Psoas muscle (tissue), 8 donors: ENCODE results near the gene INHA. TPM values are rescaled to one million over a fixed set of nuclear protein-coding genes. Genes with fewer than 3 reads are reported as not detected.

ENCODE experiments used
- ATAC-seq, 4 donors: fragments of 200-7000 bp; cut with Tn5 transposase; one replicate each; pipeline ENCODE4 v1.9.1; 2020; ENCODE audit warnings: moderate library complexity in 3 of 4, mild to moderate bottlenecking in 2 of 4
- DNase-seq, 2 donors: peaks; one replicate each; pipeline ENCODE4 v3.0.0-alpha.2; 2020
- H3K27ac ChIP-seq: fragments of 200-600 bp; one replicate; pipeline ENCODE4 v1.8.0; 2022
- H3K27me3 ChIP-seq, 3 donors: fragments of 200-600 bp in 1 of 3; one replicate each; pipeline versions ENCODE4 v1.6.1 to v1.8.0; 2013 to 2022; ENCODE audit warnings: low read length in 2 of 3, mild to moderate bottlenecking in 2 of 3, moderate library complexity in 1 of 3; ENCODE audit not compliant: insufficient read depth in 3 of 3
- H3K36me3 ChIP-seq, 2 donors: fragments of 200-600 bp in 1 of 2; one replicate each; pipeline versions ENCODE4 v1.6.1 to v1.8.0; 2013 to 2022; ENCODE audit warnings: low read depth in 1 of 2, mild to moderate bottlenecking in 1 of 2, moderate library complexity in 1 of 2; ENCODE audit not compliant: insufficient read depth in 1 of 2
- H3K4me1 ChIP-seq: fragments of 200-600 bp; one replicate; pipeline ENCODE4 v1.8.0; 2022
- H3K4me3 ChIP-seq: fragments of 200-600 bp; one replicate; pipeline ENCODE4 v1.8.0; 2022; ENCODE audit warnings: mild to moderate bottlenecking
- H3K9me3 ChIP-seq: fragments of 200-600 bp; one replicate; pipeline ENCODE4 v1.8.0; 2022
- CTCF ChIP-seq: fragments of 200-600 bp; IDR thresholded peaks from one replicate; pipeline ENCODE4 v1.8.0; 2022; ENCODE audit warnings: antibody characterized with exemption
- WGBS, 3 donors: extraction: QIAGEN DNeasy Blood & Tissue Kit; methylation state at CpG; one replicate each; pipeline versions ENCODE4 v1.1.6 to v1.1.7; 2013; 5-methylcytosine and 5-hydroxymethylcytosine counted together
- intact Hi-C, 2 donors: fragments of 100-400 bp; cut with DNase I; formaldehyde crosslinking; loops; one replicate each; pipeline versions ENCODE4 v1.11.0 to v1.14.2; 2022
- polyA plus RNA-seq, 3 donors: library from polyadenylated mRNA; stranded (reverse); fragments of 200-250 nt; gene quantifications; one replicate each; pipeline ENCODE4 v1.2.3, GENCODE V29; 2013
- total RNA-seq, 4 donors: library from RNA; stranded (reverse); fragmentation: NEBNext Ultra II Directional in 2 of 4; extraction: Animal tissue kit (Norgen Biotek cat#: 25700) in 2 of 4; gene quantifications; one replicate each; pipeline versions ENCODE4 v1.2.1 to v1.2.4, GENCODE V29; 2021 to 2023
- donor health status: healthy with polysubstance abuse.
- donor health status: DM: no; HTN: no; CAD: no; lungs with moderate emphysema.
- donor health status: Bipolar disorder and iron deficiency.
- donor health status: healthy.
- donor health status: DM: yes; HTN: yes; CAD: no.
- donor health status: DM: no; HTN: no; CAD: no.
- donor health status: DM: no; HTN: no; CAD: no.
- donor health status: DM: yes; HTN: yes; CAD: no.

Gene INHA
- total and polyA plus RNA-seq, 7 donors: 0.10 to 1.2 (median 0.23) TPM; not detected in 2

- intact Hi-C loops: no loop called here
- no peak for TF ChIP-seq CTCF
- Histone ChIP-seq H3K9me3 (no peaks in the 10 kb centered on the region), H3K36me3 (peaks cover 0 to 82% of the 10 kb centered on the region in 2 donors), H3K27me3 (no peaks in the 10 kb centered on the region), H3K27ac (no peak overlapping the region), H3K4me1 (no peaks in the 10 kb centered on the region), H3K4me3 (no peak overlapping the region)
- 91 to 95% (median 91%) methylated on average over 20 of the region's 20 CpGs for WGBS, 3 donors
- ATAC-seq (no peak), DNase-seq (peak in 1 of 2 donors; percentile 36)
These were observed 12.8 kb upstream of the INHA start for GRCh38 chr2:219559156-219559915.

GRCh38 chr2:219560037-219560892 is 11.8 kb upstream of the INHA start:
- Histone ChIP-seq H3K4me3 (no peak overlapping the region), H3K27ac (no peak overlapping the region), H3K36me3 (peaks cover 0 to 91% of the 10 kb centered on the region in 2 donors), H3K27me3 (no peaks in the 10 kb centered on the region), H3K9me3 (no peaks in the 10 kb centered on the region), H3K4me1 (no peaks in the 10 kb centered on the region)
- ATAC-seq (peak in 1 of 4 donors; percentile 60), DNase-seq (peak in 1 of 2 donors; percentile 32)
- WGBS, 3 donors: 40 to 44% (median 41%) methylated on average over 8 of the region's 8 CpGs
- TF ChIP-seq CTCF: peak; percentile 60
- intact Hi-C loops: no loop called here

GRCh38 chr2:219560893-219561178 is 11.3 kb upstream of the INHA start:
- Histone ChIP-seq H3K36me3 (peaks cover 0 to 91% of the 10 kb centered on the region in 2 donors), H3K9me3 (no peaks in the 10 kb centered on the region), H3K27ac (no peak overlapping the region), H3K4me1 (no peaks in the 10 kb centered on the region), H3K4me3 (no peak overlapping the region), H3K27me3 (no peaks in the 10 kb centered on the region)
- WGBS, 3 donors: 84 to 91% (median 86%) methylated on average over 3 of the region's 3 CpGs
- ATAC-seq (no peak), DNase-seq (peak in 1 of 2 donors; percentile 12)
- intact Hi-C loops: no loop called here
- TF ChIP-seq CTCF: no peak

- no peaks in the 10 kb centered on the region for H3K9me3 ChIP-seq
- peaks cover 0 to 91% of the 10 kb centered on the region in 2 donors for H3K36me3 ChIP-seq
- H3K27me3 ChIP-seq: no peaks in the 10 kb centered on the region
- WGBS, 3 donors: 72 to 78% (median 74%) methylated on average over 23 to 24 of the region's 24 CpGs
- no peaks in the 10 kb centered on the region for H3K4me1 ChIP-seq
- DNase-seq: peak in 1 of 2 donors; percentile 31
- no peak for TF ChIP-seq CTCF
- H3K4me3 ChIP-seq: no peak overlapping the region
- ATAC-seq: no peak
- intact Hi-C loops: no loop called here
- no peak overlapping the region for H3K27ac ChIP-seq
These were observed 10.7 kb upstream of the INHA start for GRCh38 chr2:219561179-219562048.
